ENCODE measurements around the gene CELF2. TPM values are rescaled to one million over a fixed set of nuclear protein-coding genes. Genes with fewer than 3 reads are reported as not detected.

Gene CELF2
- total RNA-seq, 3 donors from 2014 or later (not counting 1 experiment from before 2014, with no cell fraction given), result 282 to 298 (median 295) TPM

DNA sequence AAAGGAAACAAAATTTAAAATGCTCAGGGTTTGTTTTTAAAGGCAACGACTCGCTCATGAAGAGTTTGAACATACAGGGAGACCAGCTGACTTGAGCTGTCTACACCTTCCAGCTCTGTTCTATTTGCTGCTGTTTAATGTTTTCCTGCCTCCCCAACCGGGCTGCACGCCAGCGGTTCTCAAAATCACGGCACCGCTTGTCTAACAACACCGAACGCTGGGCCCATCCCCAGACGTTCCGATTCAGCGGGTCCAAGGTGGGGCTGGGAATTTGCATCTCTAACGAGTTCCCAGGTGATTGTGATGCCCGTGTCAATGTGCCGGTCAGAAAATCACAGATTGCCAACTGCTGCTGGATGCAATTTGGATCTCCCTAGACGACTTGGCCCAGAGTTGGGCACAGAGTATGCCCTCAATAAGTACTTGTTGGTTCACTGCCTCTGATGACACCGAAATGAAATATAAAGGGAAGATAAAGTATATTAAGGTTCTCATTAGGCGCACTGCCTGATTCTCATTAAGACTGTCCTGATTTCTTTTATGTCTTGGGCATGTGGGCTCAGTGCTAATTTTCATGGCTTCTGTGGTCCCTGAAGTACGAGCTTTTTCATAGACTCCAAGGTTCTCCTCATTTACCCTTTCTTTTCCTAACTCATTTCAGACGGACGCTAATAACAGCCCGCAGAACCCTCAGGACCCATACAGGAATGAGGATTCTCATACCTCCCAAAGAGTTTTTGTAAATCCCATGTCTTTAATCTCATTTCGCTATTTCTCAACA is 28.5 kb downstream of the CELF2 start:
- no peak overlapping the region for H3K27ac ChIP-seq (ENCODE audit: low read length)
- H3K9me3 Mint-ChIP-seq, result no peaks in the 10 kb centered on the region
- ATAC-seq (no peak), DNase-seq (no peak)
- no peak overlapping the region for H3K27ac Mint-ChIP-seq
- no peak overlapping the region for H3K4me3 ChIP-seq (ENCODE audit: low read length)
- 93% methylated on average over 23 of the region's 23 CpGs for WGBS (ENCODE audit: insufficient coverage)
- no peak overlapping the region for H3K4me3 Mint-ChIP-seq
- H3K27me3 ChIP-seq (ENCODE audit: control insufficient read depth, insufficient read depth, low read length), result no peaks in the 10 kb centered on the region
- no peaks in the 10 kb centered on the region for H3K4me1 Mint-ChIP-seq
- no peaks in the 10 kb centered on the region for H3K9me3 ChIP-seq (ENCODE audit: control insufficient read depth, insufficient read depth, low read length)
- H3K36me3 ChIP-seq (ENCODE audit: control insufficient read depth, insufficient read depth, low read length), result no peaks in the 10 kb centered on the region
- TF ChIP-seq, protein P1, sequence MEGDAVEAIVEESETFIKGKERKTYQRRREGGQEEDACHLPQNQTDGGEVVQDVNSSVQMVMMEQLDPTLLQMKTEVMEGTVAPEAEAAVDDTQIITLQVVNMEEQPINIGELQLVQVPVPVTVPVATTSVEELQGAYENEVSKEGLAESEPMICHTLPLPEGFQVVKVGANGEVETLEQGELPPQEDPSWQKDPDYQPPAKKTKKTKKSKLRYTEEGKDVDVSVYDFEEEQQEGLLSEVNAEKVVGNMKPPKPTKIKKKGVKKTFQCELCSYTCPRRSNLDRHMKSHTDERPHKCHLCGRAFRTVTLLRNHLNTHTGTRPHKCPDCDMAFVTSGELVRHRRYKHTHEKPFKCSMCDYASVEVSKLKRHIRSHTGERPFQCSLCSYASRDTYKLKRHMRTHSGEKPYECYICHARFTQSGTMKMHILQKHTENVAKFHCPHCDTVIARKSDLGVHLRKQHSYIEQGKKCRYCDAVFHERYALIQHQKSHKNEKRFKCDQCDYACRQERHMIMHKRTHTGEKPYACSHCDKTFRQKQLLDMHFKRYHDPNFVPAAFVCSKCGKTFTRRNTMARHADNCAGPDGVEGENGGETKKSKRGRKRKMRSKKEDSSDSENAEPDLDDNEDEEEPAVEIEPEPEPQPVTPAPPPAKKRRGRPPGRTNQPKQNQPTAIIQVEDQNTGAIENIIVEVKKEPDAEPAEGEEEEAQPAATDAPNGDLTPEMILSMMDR (IDR thresholded peaks at IDR 0.05), result no peak
- intact Hi-C loops (cut with micrococcal nuclease), result no loop called here
- H3K4me1 ChIP-seq (ENCODE audit: control insufficient read depth, insufficient read depth, low read length), result no peaks in the 10 kb centered on the region
- peaks cover 18 to 20% of the 10 kb centered on the region in 2 donors for H3K27me3 Mint-ChIP-seq (ENCODE audit: low read depth in 2 of 2)
- no peaks in the 10 kb centered on the region for H3K36me3 Mint-ChIP-seq

DNA sequence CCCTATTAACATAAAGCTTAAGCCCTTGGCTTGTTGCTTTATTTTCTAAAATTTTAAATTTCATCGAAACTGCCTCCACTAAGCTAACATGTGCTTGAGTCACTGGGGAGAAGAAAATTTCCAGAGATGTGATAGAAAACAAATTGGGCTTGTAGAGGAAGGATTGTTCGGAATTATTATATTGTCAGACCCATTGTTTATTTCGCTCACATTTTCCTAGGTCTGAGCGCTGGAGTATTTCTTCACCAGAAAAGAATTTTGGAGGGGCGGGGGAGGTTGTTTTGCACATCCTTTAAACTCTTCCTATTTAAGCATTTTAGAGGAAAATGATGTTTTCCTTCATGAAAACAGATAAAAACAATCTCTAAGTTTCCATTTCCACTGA is 29.1 kb downstream of the CELF2 start:
- H3K36me3 Mint-ChIP-seq, result no peaks in the 10 kb centered on the region
- Histone ChIP-seq H3K9me3 (ENCODE audit: control insufficient read depth, insufficient read depth, low read length) (no peaks in the 10 kb centered on the region), H3K27ac (ENCODE audit: low read length) (no peak overlapping the region), H3K4me1 (ENCODE audit: control insufficient read depth, insufficient read depth, low read length) (no peaks in the 10 kb centered on the region), H3K4me3 (ENCODE audit: low read length) (no peak overlapping the region), H3K36me3 (ENCODE audit: control insufficient read depth, insufficient read depth, low read length) (no peaks in the 10 kb centered on the region), H3K27me3 (ENCODE audit: control insufficient read depth, insufficient read depth, low read length) (no peaks in the 10 kb centered on the region)
- H3K9me3 Mint-ChIP-seq, result no peaks in the 10 kb centered on the region
- H3K27me3 Mint-ChIP-seq (ENCODE audit: low read depth in 2 of 2), result peaks cover 18 to 20% of the 10 kb centered on the region in 2 donors
- DNase-seq (no peak), ATAC-seq (no peak)
- TF ChIP-seq, protein P1 (IDR thresholded peaks at IDR 0.05), result no peak
- H3K27ac Mint-ChIP-seq, result no peak overlapping the region
- H3K4me1 Mint-ChIP-seq, result no peaks in the 10 kb centered on the region
- 100% methylated on average over 3 of the region's 5 CpGs for WGBS (ENCODE audit: insufficient coverage)
- H3K4me3 Mint-ChIP-seq, result no peak overlapping the region
- intact Hi-C loops (cut with micrococcal nuclease), result no loop called here

DNA sequence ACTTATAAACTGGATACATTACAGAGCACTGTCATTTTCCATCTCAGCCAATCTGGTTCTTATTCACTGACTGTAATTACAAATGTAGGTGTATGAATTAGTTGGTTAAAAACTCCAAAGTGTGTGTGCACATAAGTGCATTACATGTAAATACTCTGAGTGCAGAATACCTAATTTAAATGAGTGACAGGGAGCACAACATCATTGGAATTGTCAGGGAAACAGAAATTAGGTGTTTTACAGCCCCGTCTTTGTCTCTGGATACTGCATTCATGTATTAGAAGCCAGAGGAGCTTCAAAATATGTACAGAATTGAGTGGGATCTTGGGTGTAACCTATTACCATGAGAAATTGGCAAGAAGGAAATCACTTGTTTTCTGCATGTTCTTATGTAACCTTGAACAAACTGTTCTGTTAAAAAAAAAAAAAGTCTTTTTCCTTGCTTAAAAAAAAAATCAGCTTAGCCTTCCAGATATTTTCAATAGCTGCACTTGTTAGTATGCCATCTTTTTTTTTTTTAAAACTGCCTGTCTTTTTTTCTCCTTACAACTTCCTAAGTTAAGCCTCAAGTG is 31.1 kb downstream of the CELF2 start:
- DNase-seq (no peak), ATAC-seq (no peak)
- Mint-ChIP-seq H3K27ac (no peak overlapping the region), H3K27me3 (ENCODE audit: low read depth in 2 of 2) (peaks cover 14% of the 10 kb centered on the region in 2 donors), H3K9me3 (no peaks in the 10 kb centered on the region), H3K4me1 (no peaks in the 10 kb centered on the region), H3K36me3 (no peaks in the 10 kb centered on the region), H3K4me3 (no peak overlapping the region)
- intact Hi-C loops (cut with micrococcal nuclease), result no loop called here
- Histone ChIP-seq H3K36me3 (ENCODE audit: control insufficient read depth, insufficient read depth, low read length) (no peaks in the 10 kb centered on the region), H3K4me1 (ENCODE audit: control insufficient read depth, insufficient read depth, low read length) (no peaks in the 10 kb centered on the region), H3K27ac (ENCODE audit: low read length) (no peak overlapping the region), H3K9me3 (ENCODE audit: control insufficient read depth, insufficient read depth, low read length) (no peaks in the 10 kb centered on the region), H3K4me3 (ENCODE audit: low read length) (no peak overlapping the region), H3K27me3 (ENCODE audit: control insufficient read depth, insufficient read depth, low read length) (no peaks in the 10 kb centered on the region)
- TF ChIP-seq, protein P1 (IDR thresholded peaks at IDR 0.05), result no peak
- whole genome bisulfite sequencing (ENCODE audit: insufficient coverage), result 61% methylated on average over 1 of the region's 1 CpG
